Chondrocyte (in vitro differentiated cells): ENCODE measurements around the gene KLHL3. TPM values are rescaled to one million over a fixed set of nuclear protein-coding genes. Genes with fewer than 3 reads are reported as not detected.

Experiments used
- DNase-seq: peaks from one replicate; pipeline ENCODE4 v3.0.0; 2021; ENCODE audit warnings: mixed read lengths, low spot score
- H3K27ac Mint-ChIP-seq: one replicate; pipeline ENCODE4 v1.8.0; 2021; ENCODE audit warnings: mild to moderate bottlenecking, moderate library complexity, mixed read lengths; ENCODE audit not compliant: unreplicated experiment
- H3K27me3 Mint-ChIP-seq: 2 replicates; pipeline ENCODE4 v1.8.0; 2021; ENCODE audit warnings: low read depth, mixed read lengths
- H3K36me3 Mint-ChIP-seq: 2 replicates; pipeline ENCODE4 v1.8.0; 2021; ENCODE audit warnings: low read depth, mixed read lengths
- H3K4me1 Mint-ChIP-seq: 2 replicates; pipeline ENCODE4 v1.8.0; 2021; ENCODE audit warnings: low read depth, mild to moderate bottlenecking, mixed read lengths
- H3K4me3 Mint-ChIP-seq: one replicate; pipeline ENCODE4 v1.8.0; 2021; ENCODE audit warnings: mild to moderate bottlenecking, moderate library complexity, mixed read lengths; ENCODE audit not compliant: unreplicated experiment
- H3K9me3 Mint-ChIP-seq: 2 replicates; pipeline ENCODE4 v1.8.0; 2021; ENCODE audit warnings: low read depth, mixed read lengths
- CTCF ChIP-seq: fragments of 200-600 bp; sonication (generic); IDR thresholded peaks from 2 replicates; pipeline ENCODE4 v1.5.0; 2021; ENCODE audit warnings: antibody characterized with exemption, mild to moderate bottlenecking, moderate library complexity
- total RNA-seq: library from RNA; stranded (reverse); gene quantifications from 3 replicates; pipeline ENCODE4 v1.2.1, GENCODE V29; 2021

Gene KLHL3
- total RNA-seq, 1 donor from 2014 or later, result 1.9 TPM

- H3K4me3 Mint-ChIP-seq, result no peak overlapping the region
- no peaks in the 10 kb centered on the region for H3K4me1 Mint-ChIP-seq
- H3K27me3 Mint-ChIP-seq, result peaks cover 47% of the 10 kb centered on the region
- H3K36me3 Mint-ChIP-seq, result no peaks in the 10 kb centered on the region
- TF ChIP-seq CTCF, result no peak
- DNase-seq, result no peak
- no peak overlapping the region for H3K27ac Mint-ChIP-seq
- no peaks in the 10 kb centered on the region for H3K9me3 Mint-ChIP-seq
Measured at GRCh38 chr5:137598399-137598798, 137.5 kb downstream of the KLHL3 start.

GRCh38 chr5:137596941-137597340, 138.9 kb downstream of the KLHL3 start:
- H3K9me3 Mint-ChIP-seq, result peaks cover 8% of the 10 kb centered on the region
- H3K4me3 Mint-ChIP-seq, result no peak overlapping the region
- no peaks in the 10 kb centered on the region for H3K4me1 Mint-ChIP-seq
- H3K27ac Mint-ChIP-seq, result no peak overlapping the region
- H3K27me3 Mint-ChIP-seq, result peaks cover 56% of the 10 kb centered on the region
- no peak for TF ChIP-seq CTCF
- H3K36me3 Mint-ChIP-seq, result no peaks in the 10 kb centered on the region
- no peak for DNase-seq

GRCh38 chr5:137595396-137596079, 140.4 kb downstream of the KLHL3 start:
- no peak for TF ChIP-seq CTCF

GRCh38 chr5:137594717-137595116, 141.2 kb downstream of the KLHL3 start:
- no peak for TF ChIP-seq CTCF
- Mint-ChIP-seq H3K4me3 (no peak overlapping the region), H3K4me1 (no peaks in the 10 kb centered on the region), H3K27me3 (peaks cover 61% of the 10 kb centered on the region), H3K36me3 (no peaks in the 10 kb centered on the region), H3K9me3 (peaks cover 11% of the 10 kb centered on the region), H3K27ac (no peak overlapping the region)
- DNase-seq, result no peak

More at GRCh38 chr5:137595396-137596079, 140.4 kb downstream of the KLHL3 start:
- H3K9me3 Mint-ChIP-seq, result peaks cover 11% of the 10 kb centered on the region
- H3K4me1 Mint-ChIP-seq, result no peaks in the 10 kb centered on the region
- DNase-seq, result no peak
- H3K4me3 Mint-ChIP-seq, result no peak overlapping the region
- no peak overlapping the region for H3K27ac Mint-ChIP-seq
- no peaks in the 10 kb centered on the region for H3K36me3 Mint-ChIP-seq
- H3K27me3 Mint-ChIP-seq, result peaks cover 60% of the 10 kb centered on the region

GRCh38 chr5:137592317-137592716, 143.6 kb downstream of the KLHL3 start:
- Mint-ChIP-seq H3K4me1 (no peaks in the 10 kb centered on the region), H3K36me3 (no peaks in the 10 kb centered on the region), H3K4me3 (no peak overlapping the region), H3K27ac (no peak overlapping the region), H3K27me3 (peaks cover 57% of the 10 kb centered on the region), H3K9me3 (peaks cover 11% of the 10 kb centered on the region)
- no peak for DNase-seq
- TF ChIP-seq CTCF, result no peak
